Large intestine (tissue), 3 donors: ENCODE results near the gene SLC29A2. TPM values are rescaled to one million over a fixed set of nuclear protein-coding genes. Genes with fewer than 3 reads are reported as not detected.
"Not testable (repeated sequence)": the region's sequence is repeated elsewhere in the genome, so short reads cannot be mapped to it uniquely, and the experiment has no call there.

Source experiments
- DNase-seq, 2 donors: peaks; one replicate each; pipeline versions ENCODE4 v3.0.0 to v3.0.0-alpha.2; 2013
- H3K27ac ChIP-seq: one replicate; pipeline ENCODE4 v1.5.1; 2013; ENCODE audit warnings: low read length
- H3K27me3 ChIP-seq: 2 replicates; pipeline ENCODE4 v1.6.1; 2013; ENCODE audit warnings: low read length; ENCODE audit not compliant: control insufficient read depth, insufficient read depth
- H3K36me3 ChIP-seq: 2 replicates; pipeline ENCODE4 v1.6.1; 2013; ENCODE audit warnings: low read length; ENCODE audit not compliant: control insufficient read depth, insufficient read depth
- H3K4me1 ChIP-seq: one replicate; pipeline ENCODE4 v1.6.1; 2013; ENCODE audit warnings: low read length; ENCODE audit not compliant: control insufficient read depth, insufficient read depth
- H3K4me3 ChIP-seq: one replicate; pipeline ENCODE4 v1.5.1; 2013; ENCODE audit warnings: low read length
- H3K9me3 ChIP-seq: one replicate; pipeline ENCODE4 v1.6.1; 2013; ENCODE audit warnings: mild to moderate bottlenecking, low read depth, low read length, moderate library complexity; ENCODE audit not compliant: control insufficient read depth
- WGBS: methylation state at CpG from one replicate; pipeline ENCODE4 v1.1.5; 2013; ENCODE audit warnings: low lambda C conversion rate; ENCODE audit not compliant: insufficient coverage; 5-methylcytosine and 5-hydroxymethylcytosine counted together
- polyA plus RNA-seq: library from polyadenylated mRNA; unstranded; fragments of 120-200 nt; gene quantifications from one replicate; pipeline ENCODE4 v1.2.1, GENCODE V29; 2013

SLC29A2 gene
- polyA plus RNA-seq, 1 donor: 13.2 TPM

- WGBS: no CpG with 5 or more reads among the region's 21 CpGs
- H3K9me3 ChIP-seq: no peaks in the 10 kb centered on the region
These were observed 45.1 kb downstream of the SLC29A2 start for GRCh38 chr11:66326261-66327111.

DNA sequence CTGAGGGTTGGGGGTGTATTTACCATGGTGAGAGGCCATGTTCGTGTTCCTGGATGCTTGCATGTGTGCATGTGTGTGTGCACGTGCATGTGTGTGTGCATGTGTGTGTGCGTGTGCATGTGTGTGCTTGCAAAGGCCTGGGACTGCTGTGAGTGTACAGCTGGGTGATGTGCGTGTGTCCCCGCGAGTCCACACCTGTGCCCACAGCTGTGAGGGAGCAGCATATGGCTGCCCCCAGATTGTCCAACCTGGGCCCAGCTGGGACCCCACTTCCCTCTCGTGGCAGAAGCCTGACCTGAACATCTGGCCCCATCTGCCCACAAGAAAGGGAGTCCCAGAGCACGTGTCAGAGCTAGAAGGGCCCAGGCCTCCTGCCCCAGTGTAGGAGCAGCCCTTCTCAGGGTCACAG, 46.3 kb downstream of the SLC29A2 start:
- H3K9me3 ChIP-seq: no peaks in the 10 kb centered on the region
- peaks cover 21% of the 10 kb centered on the region for H3K4me1 ChIP-seq
- H3K27ac ChIP-seq: no peak overlapping the region
- H3K36me3 ChIP-seq: no peaks in the 10 kb centered on the region
- no CpG with 5 or more reads among the region's 8 CpGs for WGBS
- H3K27me3 ChIP-seq: no peaks in the 10 kb centered on the region
- no peak overlapping the region for H3K4me3 ChIP-seq
- DNase-seq: no peak

More at GRCh38 chr11:66326261-66327111, 45.1 kb downstream of the SLC29A2 start:
- H3K27me3 ChIP-seq: no peaks in the 10 kb centered on the region
- H3K36me3 ChIP-seq: peaks cover under 1% of the 10 kb centered on the region
- H3K27ac ChIP-seq: peak overlapping the region; percentile 18
- H3K4me1 ChIP-seq: peaks cover 21% of the 10 kb centered on the region
- no peak overlapping the region for H3K4me3 ChIP-seq
- peak in 1 of 2 donors; percentile 28 for DNase-seq

- WGBS: no CpG with 5 or more reads among the region's 10 CpGs
- DNase-seq: no peak
- H3K4me1 ChIP-seq: peaks cover 21% of the 10 kb centered on the region
- no peaks in the 10 kb centered on the region for H3K27me3 ChIP-seq
- H3K36me3 ChIP-seq: no peaks in the 10 kb centered on the region
- H3K9me3 ChIP-seq: peaks cover under 1% of the 10 kb centered on the region
- H3K4me3 ChIP-seq: no peak overlapping the region
- H3K27ac ChIP-seq: no peak overlapping the region
These were observed 46.9 kb downstream of the SLC29A2 start for GRCh38 chr11:66324664-66325063.

GRCh38 chr11:66323684-66324083, 47.9 kb downstream of the SLC29A2 start:
- Histone ChIP-seq H3K4me1 (peaks cover 26% of the 10 kb centered on the region), H3K27ac (no peak overlapping the region), H3K36me3 (no peaks in the 10 kb centered on the region), H3K4me3 (no peak overlapping the region), H3K9me3 (peaks cover 5% of the 10 kb centered on the region), H3K27me3 (no peaks in the 10 kb centered on the region)
- 100% methylated on average over 1 of the region's 1 CpG for WGBS
- no peak for DNase-seq

DNA sequence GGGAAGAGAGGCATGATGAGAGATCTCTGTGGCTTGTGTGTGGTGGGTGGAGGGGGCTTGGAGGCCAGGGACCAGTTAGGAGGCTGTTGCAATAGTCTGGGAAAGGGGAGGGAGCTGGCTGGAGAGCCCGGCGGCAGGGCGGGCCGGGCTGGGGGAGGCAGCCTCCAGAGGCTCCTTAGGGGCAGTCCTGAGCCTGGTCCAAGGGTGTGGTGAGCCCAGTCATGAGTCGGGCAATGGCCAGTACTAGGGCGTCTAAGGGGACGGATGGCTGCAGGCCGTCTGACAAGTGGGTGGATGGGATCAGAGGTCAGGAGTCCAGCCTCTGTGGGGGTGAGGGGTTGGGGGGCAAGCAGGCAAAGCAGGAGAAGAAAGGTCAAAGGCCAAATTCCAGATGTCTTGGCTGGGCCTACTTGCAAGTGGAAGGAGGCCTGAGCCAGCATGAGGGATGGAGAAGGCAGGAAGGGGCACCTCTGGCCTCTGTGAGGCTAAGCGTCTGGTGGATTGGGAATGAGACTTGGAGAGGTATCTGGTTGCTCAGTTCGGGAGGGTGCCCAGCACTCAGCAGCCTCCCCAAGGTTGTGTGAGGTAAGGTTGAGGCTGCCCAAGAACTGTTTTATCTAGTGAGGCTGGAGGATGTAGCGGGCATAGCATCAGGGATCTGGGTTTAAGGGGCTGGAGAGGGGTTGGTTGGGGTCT, 48.7 kb downstream of the SLC29A2 start:
- Histone ChIP-seq H3K9me3 (peaks cover 5% of the 10 kb centered on the region), H3K36me3 (no peaks in the 10 kb centered on the region), H3K27me3 (no peaks in the 10 kb centered on the region), H3K27ac (no peak overlapping the region), H3K4me3 (no peak overlapping the region), H3K4me1 (peaks cover 26% of the 10 kb centered on the region)
- DNase-seq: no peak
- WGBS: no CpG with 5 or more reads among the region's 11 CpGs

DNA sequence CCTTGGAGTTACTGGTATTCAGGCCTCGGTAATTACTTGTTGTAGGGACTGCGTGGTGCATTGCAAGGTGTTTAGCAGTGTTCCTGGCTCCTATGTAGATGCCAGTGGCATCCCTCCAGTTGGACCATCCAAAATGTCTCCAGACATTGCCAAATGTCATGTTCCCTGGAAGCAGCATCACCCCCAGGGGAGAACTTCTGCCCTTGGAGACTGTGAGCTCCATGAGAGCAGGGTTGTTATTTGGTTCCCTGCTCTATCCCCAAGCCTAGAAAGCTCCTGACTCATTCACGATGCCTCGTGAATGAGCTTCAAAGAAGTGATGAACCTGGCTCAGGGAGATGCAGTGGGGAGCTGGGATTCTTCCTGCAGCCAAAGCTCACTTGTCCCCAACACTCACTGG, 50.0 kb downstream of the SLC29A2 start:
- Histone ChIP-seq H3K27ac (no peak overlapping the region), H3K27me3 (no peaks in the 10 kb centered on the region), H3K9me3 (peaks cover 5% of the 10 kb centered on the region), H3K4me1 (peaks cover 26% of the 10 kb centered on the region), H3K36me3 (no peaks in the 10 kb centered on the region), H3K4me3 (no peak overlapping the region)
- no peak for DNase-seq
- WGBS: no CpG with 5 or more reads among the region's 4 CpGs

- not testable (repeated sequence) for H3K9me3 ChIP-seq, H3K27me3 ChIP-seq, H3K4me3 ChIP-seq, H3K36me3 ChIP-seq, H3K27ac ChIP-seq, DNase-seq
- peaks cover 23% of the 10 kb centered on the region for H3K4me1 ChIP-seq
- WGBS: no CpG with 5 or more reads among the region's 6 CpGs
These were observed 50.8 kb downstream of the SLC29A2 start for GRCh38 chr11:66320748-66321147.

DNA sequence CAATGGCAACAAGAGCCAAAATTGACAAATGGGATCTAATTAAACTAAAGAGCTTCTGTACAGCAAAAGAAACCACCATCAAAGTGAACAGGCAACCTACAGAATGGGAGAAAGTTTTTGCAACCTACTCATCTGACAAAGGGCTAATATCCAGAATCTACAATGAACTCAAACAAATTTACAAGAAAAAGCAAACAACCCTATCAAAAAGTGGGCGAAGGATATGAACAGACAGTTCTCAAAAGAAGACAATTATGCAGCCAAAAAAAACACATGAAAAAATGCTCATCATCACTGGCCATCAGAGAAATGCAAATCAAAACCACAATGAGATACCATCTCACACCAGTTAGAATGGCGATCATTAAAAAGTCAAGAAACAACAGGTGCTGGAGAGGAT, 51.3 kb downstream of the SLC29A2 start:
- no CpG with 5 or more reads among the region's 2 CpGs for WGBS
- peaks cover 23% of the 10 kb centered on the region for H3K4me1 ChIP-seq
- not testable (repeated sequence) for DNase-seq, H3K27ac ChIP-seq, H3K27me3 ChIP-seq, H3K36me3 ChIP-seq, H3K4me3 ChIP-seq, H3K9me3 ChIP-seq

- H3K4me3 ChIP-seq: no peak overlapping the region
- H3K36me3 ChIP-seq: no peaks in the 10 kb centered on the region
- no peaks in the 10 kb centered on the region for H3K27me3 ChIP-seq
- no peak for DNase-seq
- WGBS: no CpG with 5 or more reads among the region's 3 CpGs
- peaks cover 27% of the 10 kb centered on the region for H3K4me1 ChIP-seq
- H3K9me3 ChIP-seq: peaks cover 5% of the 10 kb centered on the region
- peak overlapping the region; percentile 79 for H3K27ac ChIP-seq
These were observed 53.0 kb downstream of the SLC29A2 start for GRCh38 chr11:66318600-66318970.

GRCh38 chr11:66317723-66318599, 53.6 kb downstream of the SLC29A2 start:
- WGBS: no CpG with 5 or more reads among the region's 16 CpGs
- DNase-seq: peak; percentile 66 to 71
- H3K27ac ChIP-seq: peak overlapping the region; percentile 79
- H3K36me3 ChIP-seq: no peaks in the 10 kb centered on the region
- H3K4me3 ChIP-seq: no peak overlapping the region
- no peaks in the 10 kb centered on the region for H3K27me3 ChIP-seq
- peaks cover 5% of the 10 kb centered on the region for H3K9me3 ChIP-seq
- H3K4me1 ChIP-seq: peaks cover 33% of the 10 kb centered on the region
